Fibroblast of upper back skin (primary cell): ENCODE results near the gene ASTN2.

Source experiments
- DNase-seq: peaks from one replicate; pipeline ENCODE4 v3.0.0-alpha.2; 2013

Gene ASTN2

GRCh38 chr9:117355542-117355941 is 59.3 kb downstream of the ASTN2 start:
- DNase-seq = no peak

GRCh38 chr9:117354997-117355396 is 59.9 kb downstream of the ASTN2 start:
- no peak for DNase-seq

DNA sequence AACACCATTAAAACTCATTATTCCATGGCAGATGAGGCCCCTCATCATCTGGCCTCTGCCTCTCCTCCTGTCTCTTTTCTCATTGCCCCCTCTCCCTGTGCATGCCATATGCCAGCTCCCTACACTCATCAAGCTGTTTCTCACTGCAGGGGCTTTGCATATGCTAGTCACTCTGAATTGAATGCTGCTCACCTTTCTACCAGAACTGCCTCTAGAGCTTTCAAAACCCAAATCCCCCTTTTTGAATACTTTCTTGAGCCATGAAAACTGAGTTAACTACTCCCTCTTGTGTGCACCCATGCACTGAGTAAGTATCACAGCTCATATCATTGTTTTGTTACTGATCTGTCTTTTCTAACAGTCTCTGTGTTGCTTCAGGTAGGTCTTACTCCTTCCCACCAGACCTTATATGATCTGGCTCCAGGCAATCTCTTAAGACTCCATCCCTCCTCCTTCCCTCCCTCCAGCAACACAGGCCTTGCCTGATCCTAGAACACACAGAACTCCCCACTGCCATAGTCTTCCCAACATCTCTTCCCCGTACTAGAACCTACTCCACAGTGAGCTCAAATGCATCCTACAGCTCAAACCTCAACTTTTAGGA is 60.5 kb downstream of the ASTN2 start:
- DNase-seq = no peak

DNA sequence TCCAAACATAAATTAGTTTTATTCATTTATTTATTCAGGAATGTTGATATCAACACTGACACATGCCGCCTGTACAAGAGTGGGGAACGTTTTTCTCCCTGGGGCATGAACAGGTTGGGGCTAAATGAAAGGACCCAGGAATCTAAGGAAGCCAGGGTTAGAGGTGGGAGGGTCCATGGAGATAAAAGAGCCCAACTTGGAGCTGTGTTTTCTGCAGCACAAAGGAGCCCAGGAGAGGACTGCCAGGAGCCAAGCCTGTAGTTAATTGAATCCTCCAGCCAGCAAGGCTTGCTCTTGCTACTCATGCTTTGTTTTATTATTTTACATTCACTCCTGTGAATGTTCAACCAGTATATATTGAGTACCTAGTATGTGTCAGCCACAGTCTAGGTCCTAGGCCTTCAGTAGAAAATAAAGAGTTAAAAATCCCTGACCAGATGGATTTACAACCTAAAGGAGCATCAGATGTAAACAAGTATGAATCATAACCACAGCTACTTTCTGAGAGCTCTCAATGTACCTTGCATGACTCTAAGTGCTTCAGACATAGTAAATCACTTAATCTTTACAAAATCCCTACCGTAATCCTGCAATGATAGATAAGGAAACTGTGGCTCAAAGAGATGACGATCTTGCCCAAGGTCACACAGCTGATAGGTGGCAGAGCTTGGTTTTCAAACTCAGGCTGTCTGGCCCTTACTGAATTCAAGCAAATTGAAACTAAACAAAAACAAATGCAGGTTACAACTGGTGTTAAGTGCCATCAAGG is 69.8 kb downstream of the ASTN2 start:
- DNase-seq = no peak

GRCh38 chr9:117343427-117343826 is 71.4 kb downstream of the ASTN2 start:
- peak; percentile 9 for DNase-seq

GRCh38 chr9:117341151-117341550 is 73.7 kb downstream of the ASTN2 start:
- DNase-seq = no peak

DNA sequence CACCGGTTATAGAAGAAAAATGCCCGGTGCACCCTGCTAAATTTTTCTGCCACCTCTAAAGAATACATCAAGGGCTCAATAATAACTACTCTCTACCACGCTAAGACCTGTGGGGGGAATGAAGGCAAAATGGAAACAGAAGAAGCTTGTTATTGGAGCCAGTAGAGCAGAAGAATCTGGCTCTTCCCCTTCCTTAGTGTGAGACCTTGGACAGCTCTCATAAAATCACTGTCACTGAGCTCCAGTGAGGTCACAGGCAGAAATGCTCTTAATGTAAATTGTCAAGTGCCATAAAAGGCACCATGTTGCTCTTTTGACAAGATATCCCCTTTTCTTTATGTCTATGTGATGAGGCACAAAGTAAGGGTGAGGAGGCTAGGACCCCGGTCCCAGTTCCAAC is 74.4 kb downstream of the ASTN2 start:
- DNase-seq = no peak

DNA sequence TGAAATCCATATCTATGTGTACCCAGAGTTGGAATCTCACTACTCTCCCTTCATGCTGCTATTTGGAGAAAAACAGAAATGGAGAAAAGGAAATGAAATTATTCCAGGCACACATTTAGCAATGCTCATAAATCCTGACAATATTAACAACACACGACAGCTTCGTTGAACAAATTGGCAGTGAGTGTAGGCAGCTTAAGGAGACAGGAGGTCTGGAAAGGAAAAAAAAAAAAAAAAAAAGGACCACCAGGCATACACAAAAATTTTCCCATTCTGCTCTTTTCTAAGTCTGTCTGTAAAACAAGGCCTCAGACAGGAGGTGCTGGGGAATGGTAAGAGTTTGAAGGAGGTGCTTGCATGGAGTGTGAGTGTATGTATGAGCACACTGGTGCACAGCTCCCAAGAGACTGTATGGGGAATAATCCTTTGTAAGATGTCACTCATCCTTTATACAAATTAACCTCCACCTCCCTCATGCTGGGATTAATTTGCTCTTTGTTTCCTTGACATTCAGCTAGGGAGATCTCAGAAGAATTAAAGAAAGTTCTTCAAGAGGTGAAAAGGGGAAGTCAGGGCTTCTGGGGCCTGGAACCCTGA is 78.9 kb downstream of the ASTN2 start:
- no peak for DNase-seq

DNA sequence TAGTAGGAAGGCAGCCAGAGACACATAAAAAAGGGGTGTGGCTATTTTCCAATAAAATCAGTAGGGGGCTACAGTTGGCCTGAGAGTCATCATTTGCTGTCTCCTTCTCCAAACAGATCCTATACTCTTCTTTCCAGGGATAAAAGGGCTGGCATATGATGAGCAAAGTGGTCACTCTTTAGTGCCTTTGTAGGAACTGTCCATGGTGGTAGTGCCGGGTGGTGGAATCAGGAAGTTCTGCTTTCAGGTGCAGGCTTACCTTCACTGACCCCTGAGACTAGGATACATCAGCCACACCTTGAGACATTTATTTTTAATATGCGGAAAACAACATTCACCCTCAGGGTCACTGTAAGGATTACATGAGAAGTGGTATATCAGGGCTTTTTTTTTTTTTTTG is 80.8 kb downstream of the ASTN2 start:
- no peak for DNase-seq

- no peak for DNase-seq
Measured at GRCh38 chr9:117325831-117326230, 89.0 kb downstream of the ASTN2 start.

DNA sequence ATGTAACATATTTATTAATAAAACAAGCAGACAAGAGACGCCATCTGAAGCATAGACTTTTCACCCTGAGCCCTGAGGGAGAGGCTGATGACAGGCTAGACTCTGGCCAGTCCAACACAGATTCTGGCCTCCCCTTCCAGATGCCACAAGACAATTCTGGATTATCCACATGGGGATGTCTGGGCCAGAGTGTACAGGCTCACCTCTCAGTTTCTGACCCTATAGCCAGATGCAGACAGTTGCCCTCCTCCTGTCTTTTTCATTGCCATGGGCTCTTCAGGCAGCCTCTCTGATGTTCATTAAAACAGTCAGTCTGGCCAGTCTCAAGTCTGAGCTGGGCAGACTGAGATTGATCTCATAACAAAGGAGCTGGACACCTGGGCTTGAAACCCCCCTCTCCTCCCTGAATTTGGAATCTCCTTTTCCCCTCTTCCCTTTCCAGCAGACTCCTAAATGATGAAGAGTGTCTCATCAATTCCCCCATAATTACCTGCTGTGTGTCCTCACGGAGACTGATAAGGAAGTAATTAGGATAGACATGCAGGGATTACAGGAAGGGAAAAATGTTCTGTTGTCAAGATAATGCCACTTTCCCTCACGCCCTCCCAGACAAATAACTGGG is 89.6 kb downstream of the ASTN2 start:
- no peak for DNase-seq

DNA sequence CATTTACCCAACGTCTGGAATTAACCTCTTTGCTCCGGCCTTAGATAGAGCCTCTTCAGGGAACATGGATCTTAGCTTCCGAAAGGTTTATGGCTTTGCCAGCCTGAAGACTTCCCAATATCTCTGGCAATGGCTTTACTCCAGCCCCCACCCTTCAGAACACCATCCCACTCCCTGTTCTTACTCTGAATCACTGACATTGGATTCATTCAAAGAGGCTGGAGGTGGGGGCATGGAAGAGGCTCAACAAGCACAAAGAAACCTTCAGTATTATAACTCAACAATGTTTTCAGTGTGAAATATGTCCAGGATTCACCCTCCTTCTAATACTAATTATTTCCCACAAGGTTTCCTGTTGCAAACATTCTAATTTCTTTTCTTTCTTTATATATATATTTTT is 91.5 kb downstream of the ASTN2 start:
- DNase-seq = no peak

DNA sequence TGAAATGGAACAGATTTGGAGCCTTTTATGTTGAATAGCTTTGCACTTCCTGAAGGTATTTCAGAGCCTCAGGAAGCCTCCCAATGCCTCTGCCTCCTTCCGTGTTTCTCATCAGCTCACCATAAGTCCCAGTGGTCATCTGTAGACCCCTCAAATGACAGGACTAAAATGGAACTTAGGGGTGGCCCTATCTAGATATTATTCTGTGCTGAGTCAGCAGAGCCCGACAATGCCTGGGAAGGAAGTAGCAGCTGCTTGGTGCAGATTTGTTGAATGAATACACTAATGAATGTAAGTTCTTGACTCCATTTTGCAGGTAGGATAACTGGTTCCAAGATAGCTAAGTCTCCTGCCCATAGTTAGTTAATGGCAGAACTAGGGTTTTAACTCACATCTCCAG is 97.7 kb downstream of the ASTN2 start:
- DNase-seq = no peak

GRCh38 chr9:117315236-117315635 is 99.6 kb downstream of the ASTN2 start:
- DNase-seq = no peak

DNA sequence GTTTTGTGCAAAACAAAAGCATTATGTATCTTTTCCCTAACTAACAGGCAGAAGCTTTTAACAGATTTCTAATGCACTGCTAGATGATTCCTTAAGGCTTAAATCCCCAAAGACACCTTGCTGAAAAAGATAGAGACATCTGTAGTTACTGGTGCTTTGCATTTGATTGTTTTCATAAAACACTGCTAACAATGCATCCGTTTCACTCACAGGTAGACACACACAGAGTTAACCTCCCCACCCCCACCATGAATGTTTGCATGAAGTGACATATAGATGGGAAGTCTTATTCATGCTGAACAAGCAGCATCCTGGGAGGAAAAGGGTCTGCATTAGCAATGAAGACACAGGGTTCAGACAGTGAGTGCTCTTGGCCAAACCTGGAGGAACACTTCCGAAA is 100.9 kb downstream of the ASTN2 start:
- DNase-seq = no peak

- DNase-seq = no peak
Measured at GRCh38 chr9:117307701-117308100, 107.2 kb downstream of the ASTN2 start.

DNA sequence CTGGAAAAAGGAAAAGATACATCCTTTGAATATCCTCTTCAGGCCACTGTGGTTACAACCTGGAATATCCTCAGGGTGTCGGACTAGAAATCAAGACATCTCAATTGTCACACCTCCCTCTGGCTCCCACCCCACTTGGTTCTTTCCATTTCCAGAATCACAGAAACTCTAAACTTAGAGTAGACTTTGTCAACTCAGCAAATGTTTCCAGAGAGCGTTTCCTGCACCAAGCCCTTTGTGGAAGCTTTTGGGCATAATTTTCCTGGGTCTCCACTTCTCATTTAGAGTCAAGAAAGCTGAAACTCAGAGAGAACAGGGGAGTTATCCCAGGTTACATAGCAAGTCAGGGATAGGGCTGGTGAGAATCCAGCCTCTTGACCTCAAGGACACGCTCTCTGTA is 108.8 kb downstream of the ASTN2 start:
- DNase-seq = no peak

GRCh38 chr9:117305454-117305853 is 109.4 kb downstream of the ASTN2 start:
- no peak for DNase-seq

DNA sequence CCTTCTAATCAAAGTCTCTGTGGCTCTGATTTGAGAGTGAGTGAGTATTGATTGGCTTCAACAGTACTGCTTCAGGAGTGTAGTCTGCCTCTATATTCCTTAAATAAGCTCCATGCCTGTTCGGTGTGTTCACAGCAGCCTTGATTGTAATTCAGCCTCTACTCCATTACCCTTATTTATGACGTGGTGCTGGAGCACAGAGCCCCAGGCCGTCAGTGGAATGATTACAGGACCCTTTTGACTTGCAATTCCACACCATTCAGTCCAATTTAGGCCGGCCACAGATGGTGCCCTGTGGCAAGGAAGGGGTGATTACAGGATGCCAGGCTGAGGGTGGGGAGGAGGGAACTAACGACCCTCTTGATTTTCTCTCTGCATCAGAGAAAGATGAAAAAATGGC is 110.3 kb downstream of the ASTN2 start:
- DNase-seq = no peak

GRCh38 chr9:117303643-117304230 is 111.1 kb downstream of the ASTN2 start:
- DNase-seq = no peak

GRCh38 chr9:117302487-117302886 is 112.4 kb downstream of the ASTN2 start:
- no peak for DNase-seq

DNA sequence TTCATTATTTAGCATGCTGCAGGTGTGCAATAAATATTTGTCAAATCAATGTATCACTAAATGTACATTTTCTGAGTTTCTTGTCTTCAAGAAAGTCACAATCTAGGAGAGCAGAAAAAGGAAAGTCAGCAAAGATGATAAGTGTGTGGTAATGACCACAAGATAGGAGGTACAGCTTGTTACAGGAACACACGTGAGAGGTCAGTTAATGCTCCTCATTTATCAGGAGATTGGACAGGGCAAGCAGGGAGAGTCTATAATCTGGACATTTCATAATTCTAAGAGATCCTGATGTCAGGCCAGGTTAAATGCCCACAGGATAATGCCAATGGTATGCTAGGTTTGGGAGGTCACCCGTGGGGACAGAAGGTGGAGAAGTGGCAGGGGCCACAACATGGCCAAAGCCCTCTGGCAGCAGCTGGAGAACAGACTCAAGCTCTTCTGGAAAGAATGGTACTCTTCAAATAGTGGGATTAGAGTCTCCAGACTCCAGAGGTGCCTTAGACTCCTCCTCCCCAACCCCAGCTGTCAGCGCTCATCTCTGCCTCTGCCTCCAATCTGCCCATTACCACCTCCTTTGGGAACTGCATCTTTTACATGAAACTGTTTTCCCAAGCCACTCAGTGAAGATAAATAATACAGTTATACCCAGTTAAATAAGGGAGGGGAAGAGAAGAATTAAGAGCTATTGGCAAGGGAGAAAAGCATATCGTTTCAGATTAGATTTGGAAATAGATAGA is 114.3 kb downstream of the ASTN2 start:
- no peak for DNase-seq

- no peak for DNase-seq
Measured at GRCh38 chr9:117296453-117296852, 118.4 kb downstream of the ASTN2 start.
